AG09309 (cell line): ENCODE results near the gene LYZL6.
"Not testable (repeated sequence)": the region's sequence is repeated elsewhere in the genome, so short reads cannot be mapped to it uniquely, and the experiment has no call there.

Source experiments
- DNase-seq: peaks from one replicate; pipeline ENCODE4 v3.0.0-alpha.2; 2010; ENCODE audit warnings: low read depth
- H3K4me3 ChIP-seq: 2 replicates; pipeline ENCODE4 v1.5.1; 2011; ENCODE audit warnings: mild to moderate bottlenecking, low read depth, low read length, moderate library complexity; ENCODE audit not compliant: control insufficient read depth
- CTCF ChIP-seq: IDR thresholded peaks from 2 replicates; pipeline ENCODE4 v1.5.1; 2011; ENCODE audit warnings: mild to moderate bottlenecking, low read depth, low read length, inconsistent platforms; ENCODE audit not compliant: insufficient read depth, control insufficient read depth; ENCODE audit errors: missing control alignments

LYZL6 gene

GRCh38 chr17:35906191-35906925 lies 37.2 kb downstream of the LYZL6 start:
- no peak for TF ChIP-seq CTCF
- DNase-seq, result no peak

GRCh38 chr17:35903451-35903850 lies 40.1 kb downstream of the LYZL6 start:
- no peak overlapping the region for H3K4me3 ChIP-seq
- no peak for DNase-seq
- no peak for TF ChIP-seq CTCF

More at GRCh38 chr17:35906191-35906925, 37.2 kb downstream of the LYZL6 start:
- H3K4me3 ChIP-seq, result no peak overlapping the region

- TF ChIP-seq CTCF, result no peak
- DNase-seq, result no peak
- H3K4me3 ChIP-seq, result no peak overlapping the region
Observed at GRCh38 chr17:35901631-35902175, 41.8 kb downstream of the LYZL6 start.

GRCh38 chr17:35900708-35901480 lies 42.6 kb downstream of the LYZL6 start:
- no peak for TF ChIP-seq CTCF
- no peak for DNase-seq
- no peak overlapping the region for H3K4me3 ChIP-seq

- no peak for DNase-seq
- H3K4me3 ChIP-seq, result no peak overlapping the region
- TF ChIP-seq CTCF, result no peak
Observed at GRCh38 chr17:35900280-35900679, 43.2 kb downstream of the LYZL6 start.

GRCh38 chr17:35898283-35899070 lies 45.0 kb downstream of the LYZL6 start:
- DNase-seq, result no peak
- no peak for TF ChIP-seq CTCF
- no peak overlapping the region for H3K4me3 ChIP-seq

GRCh38 chr17:35897772-35898171 lies 45.7 kb downstream of the LYZL6 start:
- not testable (repeated sequence) for DNase-seq, H3K4me3 ChIP-seq
